Ishikawa (cell line): Measurements from ENCODE around the gene AP3B2.

Experiments used
- CEBPB ChIP-seq: IDR thresholded peaks from 2 replicates; pipeline ENCODE4 v1.6.1; 2012
- CREB1 ChIP-seq: IDR thresholded peaks from 2 replicates; pipeline ENCODE4 v1.6.1; 2012; ENCODE audit warnings: low read depth
- EP300 ChIP-seq: IDR thresholded peaks from 2 replicates; pipeline ENCODE4 v1.6.1; 2012; ENCODE audit warnings: borderline replicate concordance
- FOXM1 ChIP-seq: IDR thresholded peaks from 2 replicates; pipeline ENCODE4 v1.6.1; 2012; ENCODE audit warnings: low read depth, borderline replicate concordance
- RAD21 ChIP-seq: IDR thresholded peaks from 2 replicates; pipeline ENCODE4 v1.6.1; 2012; ENCODE audit warnings: low read depth
- TAF1 ChIP-seq: IDR thresholded peaks from 2 replicates; pipeline ENCODE4 v1.6.1; 2012; ENCODE audit warnings: low read depth, mild to moderate bottlenecking
- TCF12 ChIP-seq: IDR thresholded peaks from 2 replicates; pipeline ENCODE4 v1.6.1; 2012; ENCODE audit warnings: low read depth
- YY1 ChIP-seq: IDR thresholded peaks from 2 replicates; pipeline ENCODE4 v1.6.1; 2012; ENCODE audit warnings: low read depth
- TF ChIP-seq, protein P1 (sequence below): IDR thresholded peaks from 2 replicates; pipeline ENCODE4 v1.6.1; 2012; ENCODE audit warnings: low read depth, mild to moderate bottlenecking
- TF ChIP-seq, protein P2 (sequence below): IDR thresholded peaks from 2 replicates; pipeline ENCODE4 v1.6.1; 2012

DNA sequence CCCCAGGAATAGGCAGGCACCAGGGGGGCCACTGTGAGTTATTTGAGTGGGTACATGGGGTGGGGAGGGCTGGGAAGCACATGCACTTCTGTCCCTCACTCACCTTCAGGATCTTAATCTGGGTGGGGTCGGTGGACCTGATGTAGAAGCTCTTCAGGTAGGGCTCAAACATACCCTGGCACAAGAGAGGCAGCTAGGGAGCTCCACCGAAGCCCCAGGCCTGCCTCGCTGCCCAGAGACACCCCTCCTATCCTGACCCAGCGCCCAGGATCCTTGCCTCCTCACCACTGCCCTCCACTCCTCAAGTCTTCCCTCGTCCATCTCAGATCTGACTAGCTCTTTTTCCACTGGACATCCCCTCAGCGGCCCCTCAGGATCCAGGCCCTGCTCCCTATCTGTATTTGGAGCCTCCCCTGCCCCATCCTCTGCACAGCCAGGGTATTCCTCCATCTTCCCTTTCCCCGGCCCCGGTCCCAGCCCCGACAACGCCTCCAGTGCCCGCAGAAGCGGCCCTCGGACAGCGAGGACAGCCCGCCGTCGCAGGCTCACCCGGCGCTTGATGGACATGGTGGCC, 30.0 kb downstream of the AP3B2 start:
- TF ChIP-seq, protein P1, sequence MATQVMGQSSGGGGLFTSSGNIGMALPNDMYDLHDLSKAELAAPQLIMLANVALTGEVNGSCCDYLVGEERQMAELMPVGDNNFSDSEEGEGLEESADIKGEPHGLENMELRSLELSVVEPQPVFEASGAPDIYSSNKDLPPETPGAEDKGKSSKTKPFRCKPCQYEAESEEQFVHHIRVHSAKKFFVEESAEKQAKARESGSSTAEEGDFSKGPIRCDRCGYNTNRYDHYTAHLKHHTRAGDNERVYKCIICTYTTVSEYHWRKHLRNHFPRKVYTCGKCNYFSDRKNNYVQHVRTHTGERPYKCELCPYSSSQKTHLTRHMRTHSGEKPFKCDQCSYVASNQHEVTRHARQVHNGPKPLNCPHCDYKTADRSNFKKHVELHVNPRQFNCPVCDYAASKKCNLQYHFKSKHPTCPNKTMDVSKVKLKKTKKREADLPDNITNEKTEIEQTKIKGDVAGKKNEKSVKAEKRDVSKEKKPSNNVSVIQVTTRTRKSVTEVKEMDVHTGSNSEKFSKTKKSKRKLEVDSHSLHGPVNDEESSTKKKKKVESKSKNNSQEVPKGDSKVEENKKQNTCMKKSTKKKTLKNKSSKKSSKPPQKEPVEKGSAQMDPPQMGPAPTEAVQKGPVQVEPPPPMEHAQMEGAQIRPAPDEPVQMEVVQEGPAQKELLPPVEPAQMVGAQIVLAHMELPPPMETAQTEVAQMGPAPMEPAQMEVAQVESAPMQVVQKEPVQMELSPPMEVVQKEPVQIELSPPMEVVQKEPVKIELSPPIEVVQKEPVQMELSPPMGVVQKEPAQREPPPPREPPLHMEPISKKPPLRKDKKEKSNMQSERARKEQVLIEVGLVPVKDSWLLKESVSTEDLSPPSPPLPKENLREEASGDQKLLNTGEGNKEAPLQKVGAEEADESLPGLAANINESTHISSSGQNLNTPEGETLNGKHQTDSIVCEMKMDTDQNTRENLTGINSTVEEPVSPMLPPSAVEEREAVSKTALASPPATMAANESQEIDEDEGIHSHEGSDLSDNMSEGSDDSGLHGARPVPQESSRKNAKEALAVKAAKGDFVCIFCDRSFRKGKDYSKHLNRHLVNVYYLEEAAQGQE, result no peak
- no peak for TF ChIP-seq TAF1
- TF ChIP-seq RAD21, result no peak
- no peak for TF ChIP-seq EP300
- TF ChIP-seq, protein P2, sequence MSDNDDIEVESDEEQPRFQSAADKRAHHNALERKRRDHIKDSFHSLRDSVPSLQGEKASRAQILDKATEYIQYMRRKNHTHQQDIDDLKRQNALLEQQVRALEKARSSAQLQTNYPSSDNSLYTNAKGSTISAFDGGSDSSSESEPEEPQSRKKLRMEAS, result no peak; the same call in 1 of the 2 replicates
- no peak for TF ChIP-seq CEBPB
- no peak for TF ChIP-seq YY1
- TF ChIP-seq TCF12, result no peak
- TF ChIP-seq FOXM1, result no peak
- no peak for TF ChIP-seq CREB1
